ENCODE results near the gene SAMD8.

DNA sequence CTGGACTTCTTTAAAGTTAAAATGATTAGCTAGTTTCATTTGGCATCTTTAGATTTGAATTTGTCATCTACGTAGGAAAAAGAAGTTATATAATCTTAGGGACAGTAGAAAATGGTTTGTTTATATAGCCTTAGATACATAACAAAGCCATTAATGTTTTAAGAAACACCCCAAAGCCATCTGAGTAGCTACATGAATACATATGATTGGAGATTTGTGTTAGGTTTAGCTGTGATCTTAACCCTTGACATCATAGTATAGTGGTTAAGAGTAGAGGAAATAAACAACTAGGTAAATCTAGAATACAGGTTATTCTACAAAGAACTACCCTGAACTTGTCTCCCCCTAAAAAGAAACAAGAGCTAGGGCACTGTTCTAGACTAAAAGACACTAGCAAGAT, 18.1 kb downstream of the SAMD8 start:
- TF ChIP-seq GATA2 (IDR thresholded peaks at IDR 0.05; ENCODE audit: low read depth, low read length) (no peak), GATA3 (IDR thresholded peaks at IDR 0.05; ENCODE audit: low read depth, low read length) (no peak)
